Femur (tissue), 1 donor: ENCODE data around the gene ACBD6.
A peak's percentile ranks its signal among the peaks of the same experiment; 100 is the strongest.
"Not testable (repeated sequence)": the region's sequence is repeated elsewhere in the genome, so short reads cannot be mapped to it uniquely, and the experiment has no call there.

ENCODE experiments used
- DNase-seq: peaks from one replicate; pipeline ENCODE4 v3.0.0-alpha.2; 2017

The ACBD6 gene

DNA sequence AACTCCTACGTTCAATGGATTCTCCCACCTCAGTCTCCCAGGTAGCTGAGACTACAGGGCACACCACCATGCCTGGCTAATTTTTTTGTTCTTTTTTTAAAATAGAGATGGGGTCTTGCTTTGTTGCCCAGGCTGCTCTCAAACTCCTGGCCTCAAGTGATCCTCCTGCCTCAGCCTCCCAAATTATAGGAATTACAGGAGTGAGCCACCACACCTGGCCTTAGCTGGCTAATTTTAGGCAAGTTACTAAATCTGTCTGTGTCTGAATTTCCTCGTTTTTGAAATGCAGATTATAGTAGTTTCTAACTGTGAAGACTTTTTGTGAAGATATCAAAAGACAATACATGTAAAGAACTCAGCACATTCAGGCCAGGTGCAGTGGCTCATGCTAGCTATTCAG is 13.7 kb downstream of the ACBD6 start:
- no peak for DNase-seq

DNA sequence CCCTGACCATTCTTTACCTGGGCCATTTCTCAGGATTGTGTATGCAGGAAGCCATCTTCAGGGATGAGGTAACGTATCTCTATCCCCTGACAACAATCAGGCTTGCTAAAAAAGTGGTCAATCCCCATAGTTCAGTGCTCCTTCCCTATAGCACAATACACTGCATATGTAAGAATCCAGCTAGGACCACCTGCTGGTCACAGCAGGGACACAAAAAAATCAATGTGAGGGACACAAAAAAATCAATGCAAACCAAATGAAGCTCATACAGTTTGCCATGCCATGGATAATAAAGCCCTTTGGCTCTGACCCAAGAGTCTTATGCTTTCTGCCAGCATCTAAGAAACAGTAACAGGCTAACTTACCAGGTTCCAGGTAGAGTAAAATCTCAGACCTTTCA is 16.3 kb downstream of the ACBD6 start:
- no peak for DNase-seq

DNA sequence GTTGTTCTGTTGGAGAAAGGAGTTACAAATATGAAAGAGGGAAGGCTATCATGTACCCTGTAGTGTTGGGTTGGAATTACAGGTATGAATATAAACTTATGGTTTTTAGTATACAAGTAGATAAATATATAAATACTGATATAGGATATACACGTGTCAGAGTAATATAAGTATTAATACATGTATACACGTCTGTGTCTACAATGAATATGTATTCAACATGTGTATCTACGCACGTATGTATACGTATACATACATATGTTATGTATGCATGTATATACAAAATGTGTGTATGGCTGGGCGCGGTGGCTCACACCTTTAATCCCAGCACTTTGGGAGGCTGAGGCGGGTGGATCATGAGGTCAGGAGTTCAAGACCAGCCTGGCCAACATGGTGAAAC is 17.9 kb downstream of the ACBD6 start:
- no peak for DNase-seq

DNA sequence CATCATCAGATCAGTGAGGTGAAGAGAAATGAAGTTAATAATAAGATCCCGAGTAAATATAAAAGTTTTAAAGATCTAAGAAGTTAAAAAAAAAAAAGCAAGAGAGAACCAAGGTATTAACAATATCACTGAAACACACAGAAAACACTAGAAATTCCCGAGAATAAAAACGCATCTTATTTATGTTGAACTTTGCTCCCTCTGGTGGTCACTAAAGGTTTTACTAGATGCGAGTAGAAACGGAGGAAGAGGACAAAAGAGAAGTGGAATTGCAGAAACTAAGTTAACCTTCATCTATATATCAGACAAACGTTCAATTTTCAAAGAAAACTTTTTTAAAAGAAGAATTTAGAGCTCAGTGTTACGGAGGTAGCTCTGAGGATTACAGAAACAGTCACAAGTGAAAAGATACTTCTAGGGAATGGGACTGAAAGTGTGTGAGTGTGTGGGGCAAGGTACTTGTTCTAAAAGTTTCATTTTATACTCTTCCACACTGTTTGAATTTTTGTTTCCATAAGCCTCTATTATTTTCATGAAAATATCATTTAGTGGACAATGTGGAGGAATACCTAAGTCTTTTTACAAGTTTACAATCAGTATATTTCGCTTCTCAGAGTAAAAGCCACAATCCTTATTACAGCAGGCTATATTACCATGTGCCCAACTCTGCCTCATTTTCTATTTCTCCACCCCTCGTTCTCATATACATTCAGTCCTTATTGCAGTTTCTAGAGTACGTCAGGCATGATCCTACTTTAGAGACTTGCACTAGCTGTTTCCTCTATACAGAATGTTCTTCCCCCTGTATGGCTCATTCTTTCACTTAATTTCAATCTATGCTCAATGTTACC is 19.7 kb downstream of the ACBD6 start:
- no peak for DNase-seq

DNA sequence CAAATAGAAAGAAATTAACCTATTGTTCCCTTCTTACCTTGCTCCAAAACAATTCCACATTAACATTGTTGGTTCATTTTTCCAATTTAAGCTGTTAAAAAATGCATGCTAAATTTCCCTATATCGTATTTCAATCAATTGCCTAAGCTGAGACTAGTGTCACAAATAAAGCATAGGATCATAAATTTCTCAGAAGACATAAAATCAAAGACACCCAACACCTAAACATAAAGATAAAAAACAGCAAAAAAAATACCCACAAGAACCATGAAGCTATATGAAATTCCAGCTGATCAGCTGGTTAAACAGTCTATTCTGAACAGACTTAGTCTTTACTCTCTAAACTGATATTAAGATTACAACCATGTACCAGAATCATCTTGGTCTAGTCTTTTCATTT is 32.3 kb downstream of the ACBD6 start:
- DNase-seq = no peak

DNA sequence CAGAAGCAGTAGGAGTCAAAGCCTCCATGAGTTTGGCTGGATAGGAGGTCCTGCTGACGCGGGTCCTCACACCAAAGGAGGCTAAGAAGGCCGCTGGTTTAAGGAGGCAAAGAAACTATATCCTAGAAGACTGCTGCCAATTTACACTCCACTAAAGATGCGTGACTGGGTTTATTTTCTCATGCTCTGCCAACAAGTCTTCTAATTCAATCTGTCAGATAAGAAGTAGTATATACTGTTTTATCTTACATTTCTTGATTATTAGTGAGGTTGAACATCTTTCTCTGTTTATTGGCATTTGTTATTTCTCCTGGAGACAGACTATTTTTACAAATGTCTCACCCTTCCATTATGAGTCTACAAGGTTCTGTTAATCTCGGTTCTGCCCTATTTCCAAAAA is 34.1 kb downstream of the ACBD6 start:
- DNase-seq = no peak

DNA sequence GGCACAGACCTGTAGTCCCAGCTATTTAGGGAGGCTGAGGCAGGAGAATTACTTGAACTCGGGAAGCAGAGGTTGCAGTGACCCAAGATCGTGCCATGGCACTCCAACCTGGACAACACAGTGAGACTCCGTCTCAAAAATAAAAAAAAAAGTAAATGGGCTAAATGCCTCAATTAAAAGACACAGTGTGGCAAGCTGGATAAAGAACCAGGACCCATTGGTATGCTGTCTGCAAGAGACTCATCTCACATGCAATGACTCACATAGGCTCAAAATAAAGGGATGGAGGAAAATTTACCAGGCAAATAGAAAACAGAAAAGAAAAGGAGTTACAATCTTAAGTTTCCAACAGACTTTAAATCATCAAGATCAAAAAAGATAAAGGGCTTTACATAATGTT is 40.3 kb downstream of the ACBD6 start:
- DNase-seq = no peak

DNA sequence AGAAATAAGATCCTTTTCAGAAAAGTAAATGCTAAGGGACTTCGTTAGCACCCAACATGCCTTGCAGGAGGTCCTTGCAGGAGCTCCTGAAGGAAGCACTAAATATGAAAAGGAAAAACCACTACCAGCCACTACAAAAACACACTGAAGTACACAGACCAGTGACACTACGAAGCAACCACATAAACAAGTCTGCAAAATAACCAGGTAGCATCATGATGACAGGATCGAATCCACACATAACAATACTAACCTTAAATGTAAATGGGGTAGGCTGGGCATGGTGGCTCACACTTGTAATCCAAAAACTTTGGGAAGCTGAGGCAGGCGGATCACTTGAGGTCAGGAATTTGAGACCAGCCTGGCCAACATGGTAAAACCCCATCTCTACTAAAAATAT is 40.7 kb downstream of the ACBD6 start:
- DNase-seq = not testable (repeated sequence)

DNA sequence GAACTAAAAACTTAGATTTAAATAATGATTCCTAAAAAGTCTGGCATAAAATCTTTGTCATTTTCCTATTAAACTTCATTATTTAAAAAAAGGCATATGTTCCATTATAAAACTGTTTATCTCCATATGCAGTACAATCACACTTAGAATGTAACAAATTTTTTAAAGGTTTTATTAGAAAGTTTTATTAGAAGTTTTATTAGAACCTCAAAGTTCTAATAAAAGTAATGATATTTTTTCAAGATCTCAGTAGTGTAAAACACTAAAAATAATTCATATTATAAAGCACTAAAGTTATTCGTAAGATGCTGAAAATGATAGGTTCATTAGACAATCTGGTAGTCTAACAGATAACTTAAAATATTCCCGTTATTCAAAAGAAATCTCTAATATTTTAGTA is 43.6 kb downstream of the ACBD6 start:
- DNase-seq = no peak

DNA sequence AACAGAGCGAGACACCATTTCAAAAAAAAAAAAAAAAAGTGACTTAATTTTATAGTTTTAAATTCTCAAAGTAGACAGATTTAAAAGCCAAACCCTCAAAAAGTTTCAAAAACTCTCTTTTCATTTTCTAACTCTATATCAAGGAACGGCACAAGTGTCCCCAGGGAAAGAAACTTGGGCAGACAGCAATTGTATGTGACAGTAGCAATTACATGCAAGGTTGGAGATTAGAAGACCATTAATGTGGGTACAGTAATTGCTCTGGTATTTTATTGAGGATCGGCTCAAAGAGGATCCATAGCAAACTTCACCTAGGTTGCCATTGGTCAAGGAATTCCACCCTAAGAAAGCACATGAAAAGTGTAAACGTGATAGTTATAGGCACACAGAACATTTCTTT is 46.2 kb downstream of the ACBD6 start:
- no peak for DNase-seq

DNA sequence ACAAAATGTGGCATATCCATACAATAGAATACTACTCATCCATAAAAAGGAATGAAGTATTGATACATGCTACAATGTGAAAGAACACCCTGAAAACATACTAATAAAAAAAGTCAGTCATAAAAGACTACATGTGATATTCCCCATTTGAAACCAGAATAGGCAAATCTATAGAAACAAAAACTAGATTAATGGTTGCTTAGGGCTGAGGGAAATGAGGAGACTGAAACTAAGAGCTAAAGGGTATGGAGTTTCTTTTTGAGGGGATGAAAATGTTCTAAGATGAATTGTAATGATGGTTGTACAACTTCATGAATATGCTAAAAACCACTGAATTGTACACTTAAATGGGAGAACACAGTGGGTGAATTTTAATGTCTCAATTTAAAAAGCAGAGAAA is 50.9 kb downstream of the ACBD6 start:
- no peak for DNase-seq

DNA sequence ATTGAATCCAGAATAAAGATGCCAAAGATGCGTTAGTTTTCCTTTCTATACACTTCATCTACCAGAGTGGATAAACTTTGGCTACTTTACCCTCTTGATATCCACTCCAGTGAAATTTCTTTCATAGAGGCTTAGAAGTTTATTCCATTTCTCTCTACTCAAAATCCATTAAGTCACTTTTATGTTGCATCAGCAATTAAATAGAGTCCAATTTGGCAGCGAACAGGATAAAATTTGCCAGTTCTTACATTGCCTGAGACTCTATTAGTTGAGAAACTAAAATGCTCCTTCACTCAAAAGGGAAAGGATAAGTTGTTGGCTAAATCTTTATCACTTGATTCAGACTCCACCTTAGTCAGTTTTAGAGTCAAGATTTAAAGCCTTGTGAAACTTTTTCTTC is 57.9 kb downstream of the ACBD6 start:
- DNase-seq = no peak

DNA sequence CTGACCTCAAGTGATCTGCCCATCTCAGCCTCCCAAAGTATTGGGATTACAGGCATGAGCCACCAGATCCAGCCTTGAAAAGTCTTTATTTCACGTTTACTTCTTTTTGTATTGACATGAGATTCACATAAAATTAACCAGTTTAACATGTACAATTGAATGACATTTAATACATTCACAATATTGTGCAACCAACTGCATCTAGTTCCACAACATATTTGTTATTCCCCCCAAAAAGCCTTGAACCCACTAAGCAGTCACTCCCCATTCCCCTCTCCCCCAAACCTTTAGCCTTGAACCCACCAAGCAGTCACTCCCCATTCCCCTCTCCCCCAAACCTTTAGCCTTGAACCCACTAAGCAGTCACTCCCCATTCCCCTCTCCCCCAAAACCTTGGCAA is 62.0 kb downstream of the ACBD6 start:
- no peak for DNase-seq

DNA sequence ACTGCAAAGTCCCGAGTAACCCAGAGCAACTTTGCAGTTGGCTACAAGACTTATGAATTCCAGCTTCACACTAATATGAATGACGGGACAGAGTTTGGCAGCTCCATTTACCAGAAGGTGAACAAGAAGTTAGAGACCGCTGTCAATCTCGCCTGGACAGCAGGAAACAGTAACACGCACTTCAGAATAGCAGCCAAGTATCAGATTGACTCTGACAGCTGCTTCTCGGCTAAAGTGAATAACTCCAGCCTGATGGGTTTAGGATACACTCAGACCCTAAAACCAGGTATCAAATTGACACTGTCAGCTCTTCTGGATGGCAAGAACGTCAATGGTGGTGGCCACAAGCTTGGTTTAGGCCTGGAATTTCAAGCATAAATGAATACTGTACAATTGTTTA is 66.8 kb downstream of the ACBD6 start:
- DNase-seq = peak; percentile 33

DNA sequence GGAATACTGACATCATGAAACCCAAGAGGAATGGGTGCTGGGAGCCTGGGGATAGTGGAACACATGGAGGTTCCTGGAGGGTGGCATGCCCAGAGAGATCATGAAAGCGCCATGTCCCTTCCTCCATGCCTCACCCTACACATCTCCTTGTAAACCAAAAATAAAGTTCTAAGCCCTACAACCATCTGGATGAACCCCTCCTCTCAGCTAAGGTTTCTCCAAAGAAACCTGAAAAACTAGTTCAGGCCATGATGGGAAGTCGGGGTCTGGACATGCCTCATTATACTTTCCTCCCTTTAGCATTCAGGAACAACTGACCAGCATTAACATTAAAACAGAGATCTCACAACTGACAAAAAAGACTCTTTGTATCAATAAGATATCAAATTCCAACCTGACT is 68.5 kb downstream of the ACBD6 start:
- no peak for DNase-seq

DNA sequence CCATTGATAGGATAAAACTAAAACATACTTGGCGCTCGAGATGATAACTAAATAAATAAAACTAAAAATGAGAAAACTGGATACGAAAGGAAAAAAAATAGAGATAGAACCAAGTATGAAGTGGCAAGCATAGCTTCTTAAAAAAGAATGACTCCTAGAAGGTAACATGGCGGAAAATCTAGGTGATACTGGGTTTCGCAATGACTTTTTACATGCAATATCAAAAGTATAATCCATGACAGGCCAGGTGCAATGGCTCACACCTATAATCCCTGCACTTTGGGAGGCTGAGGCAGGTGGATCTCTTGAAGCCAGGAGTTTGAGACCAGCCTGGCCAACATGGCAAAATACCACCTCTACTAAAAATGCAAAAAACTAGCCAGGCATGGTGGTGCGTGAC is 70.7 kb downstream of the ACBD6 start:
- DNase-seq = no peak

DNA sequence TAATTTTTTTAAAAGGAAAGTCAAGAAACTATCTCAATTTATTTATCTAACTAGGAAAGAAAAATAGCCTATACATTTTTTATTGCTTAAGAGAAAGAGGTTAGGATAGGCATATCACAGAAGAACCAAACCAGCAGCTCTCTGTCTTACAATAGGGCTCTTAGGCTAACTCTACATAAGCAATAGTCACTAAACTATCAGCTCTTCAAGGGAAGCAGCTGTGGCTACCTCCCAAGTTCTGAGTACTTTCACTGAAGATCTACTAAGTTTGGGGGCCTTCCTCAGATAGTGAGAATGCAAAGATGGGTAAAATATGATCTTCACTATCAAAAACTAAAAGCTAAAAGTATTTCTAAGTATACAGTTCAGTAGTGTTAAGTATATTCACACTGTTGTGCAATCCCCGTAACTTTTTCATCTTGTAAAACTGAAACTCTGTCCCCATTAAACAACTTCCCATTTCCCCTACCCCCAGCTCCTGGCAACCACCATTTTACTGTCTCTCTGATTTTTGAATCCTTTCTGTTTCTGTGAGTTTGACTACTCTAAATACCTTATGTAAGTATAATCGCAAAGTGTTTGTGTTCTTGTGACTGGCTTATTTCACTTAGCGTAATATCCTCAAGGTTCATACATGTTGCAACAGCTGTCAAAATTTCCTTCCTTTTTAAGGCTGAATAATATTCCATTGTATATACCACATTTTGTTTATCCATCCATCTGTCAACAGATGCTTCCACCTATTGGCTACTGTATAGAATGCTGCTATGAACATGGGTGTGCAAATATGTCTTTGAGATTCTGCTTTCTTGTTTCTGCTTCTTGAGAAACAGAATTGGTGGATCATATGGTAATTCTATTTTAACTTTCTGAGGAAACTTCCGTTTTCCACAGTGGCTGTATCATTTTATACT is 73.3 kb downstream of the ACBD6 start:
- DNase-seq = no peak

DNA sequence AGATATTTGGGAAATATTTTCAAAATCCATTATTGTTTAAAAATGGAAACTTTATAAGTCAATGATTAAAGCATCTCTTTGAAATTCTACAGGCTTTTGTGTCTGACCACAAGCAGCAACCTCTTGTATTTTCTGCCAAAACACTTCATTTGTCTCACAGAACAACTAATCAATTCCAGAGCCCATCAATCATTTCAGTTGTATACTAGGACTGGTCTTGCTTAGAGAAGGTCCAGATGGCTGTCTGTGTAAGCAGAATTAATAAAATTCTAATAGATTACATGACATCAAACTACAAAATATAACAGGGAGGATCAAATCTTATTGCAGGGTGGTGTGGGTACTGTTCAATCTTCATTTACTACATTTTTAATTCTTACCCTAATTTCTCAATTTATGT is 76.4 kb downstream of the ACBD6 start:
- no peak for DNase-seq

DNA sequence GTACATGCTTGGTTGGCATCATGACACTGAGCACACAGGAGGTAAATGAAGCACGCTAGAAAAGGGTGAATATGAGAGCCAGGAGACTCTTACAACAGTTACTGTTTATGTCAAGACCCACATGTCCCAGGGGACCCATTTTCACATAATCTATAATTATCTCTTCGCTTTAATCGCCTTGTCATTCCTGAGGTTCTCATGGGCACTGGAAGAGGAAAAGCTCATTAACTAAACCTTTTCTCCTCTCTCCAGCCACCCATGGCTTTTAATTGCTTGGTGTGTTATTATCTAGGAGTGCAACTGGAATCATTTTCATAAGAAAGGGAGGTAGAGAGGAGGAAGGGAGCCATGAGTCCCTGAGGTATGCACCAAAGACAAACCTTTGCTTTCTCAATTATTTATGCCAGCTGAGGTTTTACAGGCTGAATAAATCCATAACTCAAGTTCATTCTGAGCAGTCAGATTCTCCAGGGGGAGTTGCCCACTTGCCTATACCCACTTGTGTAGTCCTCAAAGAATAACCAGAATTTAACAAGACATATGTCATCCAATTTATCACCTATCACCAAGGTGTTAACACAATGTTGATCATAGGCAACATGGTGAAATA is 77.4 kb downstream of the ACBD6 start:
- DNase-seq = no peak

DNA sequence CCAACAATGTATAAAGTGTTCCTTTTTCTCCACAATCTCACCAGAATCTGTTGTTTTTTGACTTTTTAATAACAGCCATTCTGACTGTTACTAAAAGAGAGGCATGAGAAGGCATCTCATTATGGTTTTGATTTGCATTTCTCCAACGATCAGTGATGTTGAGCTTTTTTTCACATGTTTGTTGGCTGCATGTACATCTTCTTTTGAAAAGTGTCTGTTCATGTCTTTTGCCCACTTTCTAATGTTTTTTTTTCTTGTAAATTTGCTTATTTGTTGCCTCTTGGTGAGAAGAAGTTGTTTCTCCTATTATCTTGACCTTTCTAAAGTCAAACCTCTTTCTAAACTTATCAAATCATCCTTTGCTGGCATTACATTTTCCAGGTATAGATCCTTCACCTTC is 80.8 kb downstream of the ACBD6 start:
- DNase-seq = no peak

DNA sequence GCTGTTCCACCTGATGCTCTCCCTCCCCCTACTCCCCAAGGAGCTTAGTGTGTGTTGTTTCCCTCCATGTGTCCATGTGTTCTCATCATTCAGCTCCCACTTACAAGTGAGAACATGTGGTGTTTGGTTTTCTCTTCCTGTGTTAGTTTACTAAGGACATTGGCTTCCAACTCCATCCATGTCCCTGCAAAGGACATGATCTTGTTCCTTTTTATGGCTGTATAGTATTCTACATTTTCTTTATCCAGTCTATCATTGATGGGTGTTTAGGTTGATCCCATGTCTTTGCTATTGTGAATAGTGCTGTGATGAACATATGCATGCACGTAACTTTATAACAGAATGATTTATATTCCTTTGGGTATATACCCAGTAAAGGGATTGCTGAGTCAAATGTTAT is 81.2 kb downstream of the ACBD6 start:
- DNase-seq = not testable (repeated sequence)

DNA sequence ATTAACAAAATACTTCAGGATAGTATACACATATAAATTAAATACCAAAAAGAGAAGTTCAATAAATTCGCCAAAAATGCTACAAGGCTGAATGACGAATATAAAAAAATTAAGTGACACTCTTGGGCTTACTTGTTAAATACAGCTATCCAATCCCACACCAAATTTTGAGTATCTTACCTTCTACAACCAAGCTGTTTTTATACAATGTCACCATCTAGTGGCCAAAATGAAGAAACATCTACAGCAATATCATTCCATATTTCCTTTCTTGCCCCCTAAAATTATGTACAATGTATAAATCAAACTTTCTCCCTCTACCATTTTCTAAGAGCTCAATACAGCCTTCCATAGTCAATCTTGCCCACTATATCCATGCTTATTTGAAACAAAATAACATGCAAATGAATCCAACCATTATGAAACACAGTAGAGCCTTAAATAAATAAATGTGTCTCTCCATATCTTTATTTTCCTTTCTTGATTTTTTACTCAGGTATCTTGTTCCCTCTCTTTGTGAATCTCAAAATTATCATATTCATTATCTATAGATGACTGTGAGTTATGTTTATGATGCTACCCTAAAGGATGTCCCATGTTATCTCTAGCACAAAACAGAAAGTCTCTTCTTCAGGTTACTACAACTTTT is 86.3 kb downstream of the ACBD6 start:
- DNase-seq = no peak

DNA sequence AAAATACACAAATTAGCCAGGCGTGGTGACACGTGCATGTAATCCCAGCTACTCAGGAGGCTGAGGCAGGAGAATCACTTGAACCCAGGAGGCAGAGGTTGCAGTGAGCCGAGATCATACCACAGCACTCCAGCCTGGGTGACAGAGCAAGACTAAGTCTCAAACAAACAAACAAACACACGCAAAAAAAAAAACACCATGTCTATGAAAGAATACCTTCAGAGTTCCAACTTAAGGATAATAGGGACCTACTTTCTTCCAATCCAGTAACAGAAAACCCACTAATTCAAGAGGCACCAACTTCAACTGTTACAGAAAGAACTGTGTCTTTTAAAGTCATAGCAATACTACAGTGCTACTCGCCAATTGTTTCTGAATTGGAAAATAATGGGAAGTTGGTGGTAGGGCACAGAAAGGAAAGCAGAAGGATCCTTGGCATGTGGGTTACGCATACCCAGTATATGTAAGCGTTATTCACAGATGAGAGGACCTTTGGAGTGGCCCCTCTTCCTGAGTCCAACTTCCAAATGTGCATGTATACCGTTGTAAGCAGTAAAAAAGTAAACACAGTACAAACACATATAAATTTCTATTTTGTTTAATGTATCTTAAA is 87.0 kb downstream of the ACBD6 start:
- DNase-seq = no peak
